ENCODE data around the gene CRMP1.

Gene CRMP1

DNA sequence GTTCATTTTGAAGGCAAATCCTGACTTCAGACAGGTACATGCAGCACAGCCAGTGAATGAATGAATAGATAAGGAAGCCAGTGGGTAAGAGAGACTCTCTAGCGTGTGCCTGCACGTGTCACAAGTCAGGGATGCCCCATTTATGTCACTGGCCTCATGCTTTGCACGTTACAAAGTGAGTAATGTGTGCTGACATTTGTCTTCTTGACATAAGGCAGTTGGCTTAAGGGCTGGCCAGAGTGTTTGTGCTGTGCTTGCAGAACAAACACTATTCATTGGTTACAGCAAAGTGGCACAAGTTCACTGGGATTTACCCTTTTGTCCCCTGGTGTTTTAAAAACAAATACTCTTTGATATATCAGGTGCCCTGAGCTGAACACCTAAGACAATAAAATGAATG lies 55.9 kb downstream of the CRMP1 start:
- DNase-seq (ENCODE audit: low read depth), result no peak
- H3K4me3 ChIP-seq (ENCODE audit: low read depth, low read length), result no peak overlapping the region
- TF ChIP-seq, protein P1, sequence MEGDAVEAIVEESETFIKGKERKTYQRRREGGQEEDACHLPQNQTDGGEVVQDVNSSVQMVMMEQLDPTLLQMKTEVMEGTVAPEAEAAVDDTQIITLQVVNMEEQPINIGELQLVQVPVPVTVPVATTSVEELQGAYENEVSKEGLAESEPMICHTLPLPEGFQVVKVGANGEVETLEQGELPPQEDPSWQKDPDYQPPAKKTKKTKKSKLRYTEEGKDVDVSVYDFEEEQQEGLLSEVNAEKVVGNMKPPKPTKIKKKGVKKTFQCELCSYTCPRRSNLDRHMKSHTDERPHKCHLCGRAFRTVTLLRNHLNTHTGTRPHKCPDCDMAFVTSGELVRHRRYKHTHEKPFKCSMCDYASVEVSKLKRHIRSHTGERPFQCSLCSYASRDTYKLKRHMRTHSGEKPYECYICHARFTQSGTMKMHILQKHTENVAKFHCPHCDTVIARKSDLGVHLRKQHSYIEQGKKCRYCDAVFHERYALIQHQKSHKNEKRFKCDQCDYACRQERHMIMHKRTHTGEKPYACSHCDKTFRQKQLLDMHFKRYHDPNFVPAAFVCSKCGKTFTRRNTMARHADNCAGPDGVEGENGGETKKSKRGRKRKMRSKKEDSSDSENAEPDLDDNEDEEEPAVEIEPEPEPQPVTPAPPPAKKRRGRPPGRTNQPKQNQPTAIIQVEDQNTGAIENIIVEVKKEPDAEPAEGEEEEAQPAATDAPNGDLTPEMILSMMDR (IDR thresholded peaks at IDR 0.05; ENCODE audit: insufficient read depth, low read depth, low read length, missing control alignments), result no peak

- H3K4me3 ChIP-seq (ENCODE audit: low read depth, low read length), result no peak overlapping the region
- DNase-seq (ENCODE audit: low read depth), result no peak
- TF ChIP-seq, protein P1 (IDR thresholded peaks at IDR 0.05; ENCODE audit: insufficient read depth, low read depth, low read length, missing control alignments), result no peak
Measured at GRCh38 chr4:5828005-5828391, 64.9 kb downstream of the CRMP1 start.

DNA sequence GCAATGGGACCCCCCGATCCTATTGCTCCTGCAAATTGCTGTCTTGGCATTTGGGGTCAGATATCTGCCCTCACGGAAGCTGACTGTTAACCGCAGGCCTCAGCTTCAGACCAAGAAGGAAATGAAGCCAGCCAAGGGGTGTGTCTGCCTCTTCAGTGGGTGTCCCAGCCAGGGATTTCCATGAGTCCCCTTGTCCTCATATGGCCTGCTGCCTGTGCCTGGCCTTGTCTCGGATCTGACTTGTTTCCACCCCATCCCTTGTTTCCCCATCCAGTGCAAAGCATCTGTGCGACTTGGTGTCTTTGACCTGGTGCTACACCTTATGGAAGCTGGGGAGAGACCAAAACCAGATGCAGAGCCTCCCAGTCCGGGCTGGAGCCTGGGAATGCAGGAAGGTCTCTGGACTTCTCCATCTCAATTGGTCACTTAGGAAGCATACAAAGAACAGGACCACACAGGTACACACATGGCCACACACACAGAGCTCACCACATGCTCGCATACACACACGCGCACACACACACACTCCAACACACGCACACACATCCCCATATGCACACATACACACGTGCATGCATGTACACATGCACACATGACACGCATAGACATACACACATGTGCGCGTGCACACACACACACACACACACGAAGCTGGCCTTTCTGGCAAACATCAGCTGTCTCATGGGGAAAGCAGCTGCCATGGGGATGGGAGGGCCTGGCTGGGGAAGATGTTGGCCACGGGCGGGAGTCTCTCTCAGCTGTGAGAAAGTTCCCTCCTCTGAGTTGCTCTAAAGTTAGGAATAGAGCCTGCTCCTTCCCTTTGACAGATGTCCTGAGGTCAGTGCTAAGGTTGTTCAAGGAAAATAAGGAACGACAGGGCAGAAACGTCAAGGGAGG lies 65.5 kb downstream of the CRMP1 start:
- DNase-seq (ENCODE audit: low read depth), result no peak
- H3K4me3 ChIP-seq (ENCODE audit: low read depth, low read length), result no peak overlapping the region
- TF ChIP-seq, protein P1 (IDR thresholded peaks at IDR 0.05; ENCODE audit: insufficient read depth, low read depth, low read length, missing control alignments), result no peak

- DNase-seq (ENCODE audit: low read depth), result no peak
- TF ChIP-seq, protein P1 (IDR thresholded peaks at IDR 0.05; ENCODE audit: insufficient read depth, low read depth, low read length, missing control alignments), result no peak
- no peak overlapping the region for H3K4me3 ChIP-seq (ENCODE audit: low read depth, low read length)
Measured at GRCh38 chr4:5826437-5827107, 66.3 kb downstream of the CRMP1 start.

DNA sequence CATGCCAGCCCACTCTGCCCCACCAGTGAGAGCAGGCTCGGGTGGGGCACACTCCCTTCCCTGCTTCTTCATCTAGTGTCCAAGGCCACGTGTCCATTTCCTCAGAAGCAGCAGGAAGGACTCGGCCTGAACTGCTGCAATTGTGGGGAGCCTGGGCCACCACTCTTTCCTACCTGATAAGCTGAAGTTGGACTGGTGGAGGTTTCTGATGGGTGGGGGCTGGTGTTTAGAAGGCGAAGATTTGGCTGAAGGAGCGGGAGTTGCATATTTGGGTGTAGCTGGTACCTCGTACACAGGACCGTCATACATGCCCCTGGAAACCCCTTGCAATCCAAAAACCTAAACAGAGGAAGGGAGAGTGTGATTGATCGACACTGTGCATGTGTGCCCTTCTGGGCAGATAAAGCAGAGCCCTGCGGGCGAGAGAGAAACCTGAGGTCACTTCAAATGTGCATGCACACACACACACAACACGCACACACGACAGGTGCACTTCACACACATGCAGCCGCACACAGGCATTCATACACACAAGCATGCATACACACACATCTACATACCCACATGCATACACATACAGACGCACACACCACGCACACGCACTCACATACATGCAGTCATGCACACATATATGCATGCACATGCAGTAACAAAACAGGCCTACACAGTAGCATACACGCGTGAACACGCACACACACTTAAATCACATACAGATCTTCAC lies 67.4 kb downstream of the CRMP1 start:
- TF ChIP-seq, protein P1 (IDR thresholded peaks at IDR 0.05; ENCODE audit: insufficient read depth, low read depth, low read length, missing control alignments), result no peak
- no peak for DNase-seq (ENCODE audit: low read depth)
- H3K4me3 ChIP-seq (ENCODE audit: low read depth, low read length), result no peak overlapping the region

DNA sequence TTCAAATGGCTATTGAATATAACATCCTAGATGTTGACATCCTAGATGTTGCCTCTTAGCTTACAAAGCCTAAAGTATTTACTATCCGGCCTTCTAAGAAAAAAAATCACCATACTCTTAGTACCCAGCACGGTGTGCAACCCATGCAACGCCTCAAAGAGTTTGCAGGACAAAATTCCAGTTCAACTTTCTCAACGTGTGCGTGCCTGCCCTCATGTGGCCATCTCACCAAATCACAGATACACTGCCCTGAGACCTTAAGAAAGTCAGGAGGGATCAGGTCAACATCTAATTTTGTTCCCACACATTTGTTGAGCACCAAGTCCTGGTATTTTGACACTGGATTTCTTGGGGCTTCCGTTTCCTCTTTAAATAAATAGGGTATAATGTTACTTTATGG lies 68.3 kb downstream of the CRMP1 start:
- H3K4me3 ChIP-seq (ENCODE audit: low read depth, low read length), result no peak overlapping the region
- peak; percentile 16 for DNase-seq (ENCODE audit: low read depth)
- TF ChIP-seq, protein P1 (IDR thresholded peaks at IDR 0.05; ENCODE audit: insufficient read depth, low read depth, low read length, missing control alignments), result peak; percentile 41

Data from GM12865 (cell line).